ENCODE results near the gene OR5K4.

The OR5K4 gene, protein sequence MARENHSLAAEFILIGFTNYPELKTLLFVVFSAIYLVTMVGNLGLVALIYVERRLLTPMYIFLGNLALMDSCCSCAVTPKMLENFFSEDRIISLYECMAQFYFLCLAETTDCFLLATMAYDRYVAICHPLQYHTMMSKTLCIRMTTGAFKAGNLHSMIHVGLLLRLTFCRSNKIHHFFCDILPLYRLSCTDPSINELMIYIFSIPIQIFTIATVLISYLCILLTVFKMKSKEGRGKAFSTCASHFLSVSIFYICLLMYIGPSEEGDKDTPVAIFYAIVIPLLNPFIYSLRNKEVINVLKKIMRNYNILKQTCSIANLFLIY

DNA sequence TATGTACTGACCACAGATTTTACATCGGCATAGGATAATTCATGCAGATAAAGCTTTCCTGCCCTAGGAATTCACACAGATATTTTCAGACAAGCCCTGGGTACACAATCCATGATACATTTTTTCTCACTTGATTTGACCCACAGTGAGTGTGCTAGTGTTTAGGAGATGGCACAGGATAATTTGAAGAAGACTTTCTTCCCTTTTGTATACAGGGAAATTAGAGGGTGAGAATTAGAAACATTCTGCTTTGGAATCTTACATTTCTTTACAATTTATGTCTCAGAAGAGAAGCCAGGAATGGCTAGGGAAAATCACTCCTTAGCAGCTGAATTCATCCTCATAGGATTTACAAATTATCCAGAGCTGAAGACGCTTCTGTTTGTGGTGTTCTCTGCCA lies at the start of gene OR5K4:
Gene OR5K4, plus strand, starts transcription at position 301 of the 400 bp plus-strand sequence. Its CDS starts 0 bp downstream, at position 301.
- Histone ChIP-seq H3K36me3 (ENCODE audit: insufficient read depth, low read length) (no peaks in the 10 kb centered on the region), H3K27me3 (ENCODE audit: insufficient read depth, low read length, poor library complexity) (no peaks in the 10 kb centered on the region), H3K4me1 (ENCODE audit: insufficient read depth, low read length) (no peaks in the 10 kb centered on the region), H2AFZ (ENCODE audit: low read depth, low read length) (no peak within 1 kb of the TSS), H3K27ac (ENCODE audit: low read length) (no peak within 1 kb of the TSS), H3K9me3 (ENCODE audit: insufficient read depth, low read length, severe bottlenecking) (no peaks in the 10 kb centered on the region), H3K4me3 (ENCODE audit: low read depth in 1 of 2, low read length in 2 of 2) (no peak within 1 kb of the TSS), H4K20me1 (ENCODE audit: insufficient read depth, low read length) (no peaks in the 10 kb centered on the region), H3K79me2 (ENCODE audit: insufficient read depth, low read length) (no peaks in the 10 kb centered on the region), H3K9ac (ENCODE audit: low read depth, low read length) (no peak within 1 kb of the TSS), H3K4me2 (ENCODE audit: insufficient read depth, low read length) (no peak within 1 kb of the TSS)
- DNase-seq: no peak
- ATAC-seq (ENCODE audit: insufficient read depth, low read depth): no peak
- TF ChIP-seq, protein P1, sequence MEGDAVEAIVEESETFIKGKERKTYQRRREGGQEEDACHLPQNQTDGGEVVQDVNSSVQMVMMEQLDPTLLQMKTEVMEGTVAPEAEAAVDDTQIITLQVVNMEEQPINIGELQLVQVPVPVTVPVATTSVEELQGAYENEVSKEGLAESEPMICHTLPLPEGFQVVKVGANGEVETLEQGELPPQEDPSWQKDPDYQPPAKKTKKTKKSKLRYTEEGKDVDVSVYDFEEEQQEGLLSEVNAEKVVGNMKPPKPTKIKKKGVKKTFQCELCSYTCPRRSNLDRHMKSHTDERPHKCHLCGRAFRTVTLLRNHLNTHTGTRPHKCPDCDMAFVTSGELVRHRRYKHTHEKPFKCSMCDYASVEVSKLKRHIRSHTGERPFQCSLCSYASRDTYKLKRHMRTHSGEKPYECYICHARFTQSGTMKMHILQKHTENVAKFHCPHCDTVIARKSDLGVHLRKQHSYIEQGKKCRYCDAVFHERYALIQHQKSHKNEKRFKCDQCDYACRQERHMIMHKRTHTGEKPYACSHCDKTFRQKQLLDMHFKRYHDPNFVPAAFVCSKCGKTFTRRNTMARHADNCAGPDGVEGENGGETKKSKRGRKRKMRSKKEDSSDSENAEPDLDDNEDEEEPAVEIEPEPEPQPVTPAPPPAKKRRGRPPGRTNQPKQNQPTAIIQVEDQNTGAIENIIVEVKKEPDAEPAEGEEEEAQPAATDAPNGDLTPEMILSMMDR (IDR thresholded peaks at IDR 0.05; ENCODE audit: borderline replicate concordance, extremely low read depth, low read length, poor library complexity, severe bottlenecking): no peak
- TF ChIP-seq EZH2 (IDR thresholded peaks at IDR 0.05; ENCODE audit: borderline replicate concordance, low read depth, low read length, severe bottlenecking): no peak

DNA sequence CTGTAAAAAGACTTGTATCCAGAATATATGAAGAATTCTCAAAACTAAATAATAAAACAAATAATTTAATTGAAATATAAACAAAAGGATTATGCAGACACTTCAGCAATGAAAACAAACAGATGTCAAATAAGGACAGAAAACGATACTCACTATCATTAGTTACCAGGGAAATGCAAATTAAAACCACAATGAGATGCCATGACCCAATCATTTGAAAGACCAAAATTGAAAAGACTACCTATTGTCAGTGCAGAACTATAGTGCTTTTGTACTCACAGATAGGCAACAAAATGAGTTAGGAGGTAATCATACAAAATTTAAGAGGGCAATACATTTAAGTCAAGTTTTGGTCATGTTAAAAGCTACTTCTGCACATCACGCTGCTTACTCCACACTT lies 31.6 kb upstream of the OR5K4 start:
- ATAC-seq (ENCODE audit: insufficient read depth, low read depth): no peak
- H3K9ac ChIP-seq (ENCODE audit: low read depth, low read length): no peak overlapping the region
- TF ChIP-seq, protein P1 (IDR thresholded peaks at IDR 0.05; ENCODE audit: borderline replicate concordance, extremely low read depth, low read length, poor library complexity, severe bottlenecking): no peak
- TF ChIP-seq EZH2 (IDR thresholded peaks at IDR 0.05; ENCODE audit: borderline replicate concordance, low read depth, low read length, severe bottlenecking): no peak

DNA sequence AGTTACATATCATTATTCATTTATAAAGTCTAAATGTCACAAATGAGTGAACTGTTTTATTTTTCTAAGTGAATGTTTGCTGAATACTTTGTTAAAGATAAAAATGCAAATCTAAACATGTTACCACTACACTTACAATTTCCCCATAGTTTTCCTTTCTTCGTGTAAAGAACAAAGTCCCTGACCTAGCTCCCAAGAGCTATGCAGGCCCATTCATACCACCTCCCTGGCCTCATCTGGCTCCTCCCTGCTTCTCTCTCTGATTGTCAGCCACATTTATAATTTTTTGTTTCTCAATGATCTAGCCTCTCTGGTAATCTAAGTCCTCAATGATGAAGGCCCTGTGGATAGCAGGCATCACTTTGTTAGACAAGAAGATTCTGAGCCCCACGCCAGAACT lies 31.0 kb upstream of the OR5K4 start:
- Histone ChIP-seq H3K27me3 (ENCODE audit: insufficient read depth, low read length, poor library complexity) (no peaks in the 10 kb centered on the region), H3K36me3 (ENCODE audit: insufficient read depth, low read length) (no peaks in the 10 kb centered on the region), H3K27ac (ENCODE audit: low read length) (no peak overlapping the region), H3K9ac (ENCODE audit: low read depth, low read length) (no peak overlapping the region), H3K79me2 (ENCODE audit: insufficient read depth, low read length) (no peaks in the 10 kb centered on the region), H3K9me3 (ENCODE audit: insufficient read depth, low read length, severe bottlenecking) (no peaks in the 10 kb centered on the region), H3K4me1 (ENCODE audit: insufficient read depth, low read length) (no peaks in the 10 kb centered on the region), H3K4me3 (ENCODE audit: low read depth in 1 of 2, low read length in 2 of 2) (no peak overlapping the region), H4K20me1 (ENCODE audit: insufficient read depth, low read length) (no peaks in the 10 kb centered on the region), H2AFZ (ENCODE audit: low read depth, low read length) (no peak overlapping the region), H3K4me2 (ENCODE audit: insufficient read depth, low read length) (no peak overlapping the region)
- no peak for DNase-seq
- TF ChIP-seq, protein P1 (IDR thresholded peaks at IDR 0.05; ENCODE audit: borderline replicate concordance, extremely low read depth, low read length, poor library complexity, severe bottlenecking): no peak
- no peak for TF ChIP-seq EZH2 (IDR thresholded peaks at IDR 0.05; ENCODE audit: borderline replicate concordance, low read depth, low read length, severe bottlenecking)
- no peak for ATAC-seq (ENCODE audit: insufficient read depth, low read depth)

More for the DNA sequence above, 31.6 kb upstream of the OR5K4 start:
- Histone ChIP-seq H3K36me3 (ENCODE audit: insufficient read depth, low read length) (no peaks in the 10 kb centered on the region), H3K4me1 (ENCODE audit: insufficient read depth, low read length) (no peaks in the 10 kb centered on the region), H3K27me3 (ENCODE audit: insufficient read depth, low read length, poor library complexity) (no peaks in the 10 kb centered on the region), H3K9me3 (ENCODE audit: insufficient read depth, low read length, severe bottlenecking) (no peaks in the 10 kb centered on the region), H3K4me3 (ENCODE audit: low read depth in 1 of 2, low read length in 2 of 2) (no peak overlapping the region), H3K4me2 (ENCODE audit: insufficient read depth, low read length) (no peak overlapping the region), H3K27ac (ENCODE audit: low read length) (no peak overlapping the region), H3K79me2 (ENCODE audit: insufficient read depth, low read length) (no peaks in the 10 kb centered on the region), H4K20me1 (ENCODE audit: insufficient read depth, low read length) (no peaks in the 10 kb centered on the region), H2AFZ (ENCODE audit: low read depth, low read length) (no peak overlapping the region)
- DNase-seq: no peak
